GM10266 (cell line): ENCODE results near the gene CDKN3.
"Not testable (repeated sequence)": the region's sequence is repeated elsewhere in the genome, so short reads cannot be mapped to it uniquely, and the experiment has no call there.

ENCODE experiments used
- DNase-seq: peaks from one replicate; pipeline ENCODE4 v3.0.0; 2012; ENCODE audit errors: extremely low spot score
- CTCF ChIP-seq: IDR thresholded peaks from 2 replicates; pipeline ENCODE4 v1.5.1; 2012; ENCODE audit warnings: mild to moderate bottlenecking, low read depth; ENCODE audit not compliant: control insufficient read depth, insufficient read depth; ENCODE audit errors: missing control alignments

The CDKN3 gene

GRCh38 chr14:54457609-54457996 lies 60.8 kb downstream of the CDKN3 start:
- no peak for TF ChIP-seq CTCF
- DNase-seq = no peak

GRCh38 chr14:54458536-54458935 lies 61.7 kb downstream of the CDKN3 start:
- not testable (repeated sequence) for DNase-seq

GRCh38 chr14:54459106-54459505 lies 62.3 kb downstream of the CDKN3 start:
- no peak for DNase-seq
- no peak for TF ChIP-seq CTCF

GRCh38 chr14:54462048-54462447 lies 65.2 kb downstream of the CDKN3 start:
- no peak for TF ChIP-seq CTCF
- no peak for DNase-seq

- TF ChIP-seq CTCF = no peak
- no peak for DNase-seq
Observed at GRCh38 chr14:54465654-54466053, 68.8 kb downstream of the CDKN3 start.

- DNase-seq = no peak
- no peak for TF ChIP-seq CTCF
Observed at GRCh38 chr14:54467280-54467679, 70.5 kb downstream of the CDKN3 start.
